ENCODE results near the gene DERL2.
A peak's percentile ranks its signal among the peaks of the same experiment; 100 is the strongest.

The DERL2 gene

GRCh38 chr17:5485270-5486205, at the start of gene DERL2:
Gene DERL2 (minus strand): TSS chr17:5486178. CDS start chr17:5486161, 17 bp downstream.
- DNase-seq, result no peak

- DNase-seq, result no peak
These were observed 49.5 kb upstream of the DERL2 start for GRCh38 chr17:5535436-5535835.

DNA sequence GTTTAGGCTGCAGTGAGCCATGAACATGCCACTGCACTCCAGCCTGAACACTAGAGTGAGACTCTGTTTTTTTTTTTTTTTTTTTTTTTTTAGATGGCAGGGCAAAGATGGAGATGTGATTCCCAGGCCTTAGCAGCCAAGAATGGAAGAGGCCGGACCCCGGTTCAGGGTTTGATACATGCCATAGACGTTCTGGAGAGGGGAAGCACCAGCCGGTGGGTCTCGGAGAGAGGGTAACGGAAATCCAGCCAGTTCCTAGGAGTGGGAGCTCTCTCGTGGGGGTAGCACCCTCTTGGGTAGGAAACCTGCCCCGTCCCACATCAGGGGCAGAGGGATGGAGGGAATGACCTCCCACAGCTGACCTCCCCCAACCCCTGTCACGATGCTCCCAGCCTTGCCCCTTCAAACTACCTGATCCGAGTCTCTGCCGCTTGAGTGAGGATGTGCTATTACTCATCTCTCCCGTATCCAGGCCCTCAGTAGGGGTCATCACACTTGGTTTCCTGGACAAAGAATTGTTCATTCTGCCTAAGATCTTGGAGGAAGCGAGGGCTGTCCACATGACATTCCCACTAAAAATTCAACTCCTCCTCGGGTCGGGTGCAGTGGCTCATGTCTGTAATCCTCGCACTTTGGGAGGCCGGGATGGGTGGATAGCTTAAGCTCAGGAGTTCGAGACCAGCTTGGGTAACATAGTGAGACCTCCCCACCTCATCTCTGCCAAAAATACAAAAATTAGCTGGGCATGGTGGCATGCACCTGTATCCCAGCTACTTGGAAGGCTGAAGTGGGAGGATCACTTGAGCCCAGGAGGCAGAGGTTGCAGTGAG, 47.7 kb upstream of the DERL2 start:
- DNase-seq, result no peak

DNA sequence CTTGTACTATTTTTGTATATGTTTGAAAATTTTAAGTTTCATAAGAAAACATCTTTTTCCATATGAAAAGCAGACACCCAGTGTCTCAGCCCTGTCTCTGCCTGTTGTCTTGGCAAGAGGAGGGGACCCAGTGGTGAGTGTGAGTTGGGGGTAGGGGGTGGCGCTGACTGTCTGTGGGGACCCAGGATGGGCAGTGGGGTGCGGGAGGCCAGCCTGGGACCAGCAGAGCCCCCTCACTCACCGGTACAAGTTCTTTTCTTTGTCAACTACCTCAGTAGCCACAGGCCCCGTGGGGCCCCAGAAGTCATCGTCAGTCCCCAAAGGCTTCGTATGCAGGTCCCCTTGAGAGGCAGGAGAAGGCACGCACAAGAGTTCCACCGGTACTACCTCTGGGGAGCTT, 46.6 kb upstream of the DERL2 start:
- DNase-seq, result no peak

DNA sequence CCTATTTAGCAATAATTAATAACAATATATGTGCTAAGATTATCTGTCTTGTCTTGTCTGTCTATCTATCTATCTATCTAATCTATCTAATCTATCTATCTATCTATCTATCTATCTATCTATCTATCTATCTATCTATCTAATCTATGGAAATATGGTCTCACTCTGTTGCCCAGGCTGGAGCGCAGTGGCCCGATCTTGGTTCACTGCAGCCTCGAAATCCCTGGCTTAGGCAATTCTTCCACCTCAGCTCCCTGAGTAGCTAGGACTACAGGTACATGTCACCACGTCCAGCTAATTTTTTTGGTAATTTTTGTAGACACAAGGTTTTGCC, 45.1 kb upstream of the DERL2 start:
- no peak for DNase-seq

- DNase-seq, result no peak
These were observed 44.5 kb upstream of the DERL2 start for GRCh38 chr17:5530265-5531084.

GRCh38 chr17:5527601-5528250, 41.7 kb upstream of the DERL2 start:
- no peak for DNase-seq

DNA sequence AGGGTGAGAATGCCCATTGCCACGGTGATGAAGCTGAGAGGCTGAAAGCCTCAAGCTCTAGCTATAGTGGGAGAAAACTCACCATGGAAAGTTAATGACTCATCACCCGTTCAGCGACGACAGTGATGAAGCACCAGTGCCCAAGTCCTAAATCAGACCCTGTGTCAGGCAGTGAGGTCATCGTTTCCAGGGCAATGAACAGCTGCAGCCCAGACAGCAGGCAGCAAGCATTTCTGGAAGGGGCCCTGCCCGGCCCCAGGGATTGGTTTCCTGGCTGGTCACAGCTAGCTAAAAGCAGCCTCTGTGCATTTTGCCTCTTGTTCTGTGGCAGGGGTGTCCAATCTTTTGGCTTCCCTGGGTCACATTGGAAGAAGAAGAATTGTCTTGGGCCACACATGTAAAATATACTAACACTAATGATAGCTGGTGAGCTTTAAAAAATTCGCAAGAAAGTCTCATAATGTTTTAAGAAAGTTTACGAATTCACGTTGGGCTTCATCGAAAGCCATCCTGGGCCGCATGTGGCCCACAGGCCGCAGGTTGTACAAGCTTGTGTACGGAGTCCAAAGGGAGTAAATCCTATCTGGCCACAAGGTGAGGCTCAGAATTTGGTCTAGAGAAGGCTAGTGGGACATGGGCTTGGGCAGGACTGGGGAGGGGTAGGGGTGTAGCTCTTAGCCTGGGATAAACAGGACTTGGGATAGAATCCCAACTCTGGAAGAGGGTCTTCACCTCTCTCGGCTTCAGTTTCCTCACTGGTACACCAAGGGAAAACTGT, 41.0 kb upstream of the DERL2 start:
- DNase-seq, result peak; percentile 90

- no peak for DNase-seq
These were observed 37.3 kb upstream of the DERL2 start for GRCh38 chr17:5523249-5523648.

DNA sequence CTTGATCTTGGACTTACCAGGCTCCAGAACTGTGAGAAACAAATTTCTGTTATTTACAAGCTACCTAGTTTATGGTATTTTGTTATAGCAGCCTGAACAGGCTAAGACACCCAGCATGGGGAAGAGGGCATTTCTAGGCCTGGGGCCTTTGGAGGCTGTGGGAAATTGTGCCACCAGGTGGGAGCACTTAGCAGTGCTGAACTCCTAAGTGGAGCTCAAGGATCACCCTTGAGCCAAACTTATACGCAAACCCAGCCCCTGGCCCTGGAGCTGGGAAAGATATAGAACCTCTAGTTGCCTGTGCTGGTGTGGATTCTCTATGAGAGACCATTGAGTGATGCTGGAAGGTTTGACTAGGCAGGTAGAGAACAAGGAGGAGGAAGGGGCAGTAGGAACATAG, 36.5 kb upstream of the DERL2 start:
- DNase-seq, result no peak

DNA sequence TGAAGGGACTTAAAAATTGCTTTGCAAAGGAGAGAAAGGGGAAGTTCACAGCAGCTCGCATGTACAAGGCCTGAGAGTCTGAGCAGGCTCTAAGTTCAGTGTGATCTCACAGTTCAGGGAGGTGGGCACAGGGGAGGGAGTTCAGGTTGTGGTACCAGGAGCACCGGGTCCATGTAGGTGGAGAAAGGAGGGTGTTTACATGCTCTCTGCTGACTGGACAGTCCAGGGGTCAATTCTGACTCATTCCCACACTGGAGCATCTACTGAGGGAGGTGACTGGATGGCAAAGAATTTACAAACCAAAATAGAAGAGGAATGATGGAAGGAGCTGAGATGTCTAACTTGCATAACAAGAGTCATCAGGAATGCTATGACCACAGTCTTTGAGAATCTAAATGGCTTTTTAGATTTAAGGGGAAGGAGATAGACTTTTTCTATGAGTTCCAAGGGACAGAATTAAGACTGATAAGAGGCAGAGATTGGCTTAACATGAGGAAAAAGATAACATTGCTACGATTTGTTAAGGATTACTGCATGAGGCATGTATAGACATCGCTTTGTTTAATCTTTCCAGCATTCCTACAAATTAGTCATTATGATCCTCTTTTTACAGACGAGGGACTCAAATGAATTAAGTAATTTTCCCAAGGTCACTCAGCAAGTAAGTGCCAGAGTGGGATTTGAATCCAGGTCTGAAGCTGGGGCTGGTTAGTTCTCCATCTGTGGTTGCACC, 30.2 kb upstream of the DERL2 start:
- no peak for DNase-seq

GRCh38 chr17:5514976-5515375, 29.0 kb upstream of the DERL2 start:
- no peak for DNase-seq

- no peak for DNase-seq
These were observed 27.6 kb upstream of the DERL2 start for GRCh38 chr17:5513628-5514027.

DNA sequence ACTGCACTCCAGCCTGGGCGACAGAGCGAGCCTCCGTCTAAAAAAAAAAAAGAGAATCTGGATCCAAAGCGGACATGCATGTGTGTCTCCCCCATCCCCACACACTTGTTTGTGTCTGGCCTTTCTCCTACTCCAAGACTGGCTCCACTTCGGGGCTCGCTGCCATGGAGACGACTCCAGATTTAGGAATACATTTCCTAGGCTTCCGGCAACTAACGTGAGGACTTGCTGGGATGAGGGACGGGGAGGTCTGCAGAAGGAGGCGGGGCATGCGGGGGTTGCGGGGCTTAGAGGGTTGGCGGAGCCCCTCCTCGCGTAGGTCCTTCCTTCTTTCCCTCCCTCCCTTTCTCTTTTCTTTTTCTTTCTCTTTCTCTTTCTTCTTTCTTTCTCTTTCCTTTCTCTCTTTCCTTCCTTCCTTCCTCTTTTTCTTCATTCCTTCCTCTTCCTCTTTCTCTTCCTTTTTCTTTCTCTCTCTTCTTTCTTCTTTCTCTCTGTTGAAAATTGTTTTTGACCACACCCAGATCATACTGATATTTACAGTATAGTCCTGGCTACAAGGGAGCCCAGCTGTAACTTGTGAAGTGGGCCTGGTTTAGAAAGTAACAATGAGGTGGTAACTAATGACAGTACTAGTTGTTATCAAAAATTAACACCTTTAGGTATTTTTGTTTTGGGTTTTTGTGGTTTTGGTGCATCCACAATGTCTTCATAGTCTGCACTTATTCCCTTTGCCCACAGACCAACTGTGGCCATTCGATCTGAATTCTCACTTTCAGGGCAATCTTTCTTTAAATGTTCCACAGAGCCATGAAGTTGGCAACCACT, 25.6 kb upstream of the DERL2 start:
- peak; percentile 68 for DNase-seq

- no peak for DNase-seq
These were observed 24.8 kb upstream of the DERL2 start for GRCh38 chr17:5510771-5511170.

- DNase-seq, result no peak
These were observed 23.5 kb upstream of the DERL2 start for GRCh38 chr17:5509482-5509881.

DNA sequence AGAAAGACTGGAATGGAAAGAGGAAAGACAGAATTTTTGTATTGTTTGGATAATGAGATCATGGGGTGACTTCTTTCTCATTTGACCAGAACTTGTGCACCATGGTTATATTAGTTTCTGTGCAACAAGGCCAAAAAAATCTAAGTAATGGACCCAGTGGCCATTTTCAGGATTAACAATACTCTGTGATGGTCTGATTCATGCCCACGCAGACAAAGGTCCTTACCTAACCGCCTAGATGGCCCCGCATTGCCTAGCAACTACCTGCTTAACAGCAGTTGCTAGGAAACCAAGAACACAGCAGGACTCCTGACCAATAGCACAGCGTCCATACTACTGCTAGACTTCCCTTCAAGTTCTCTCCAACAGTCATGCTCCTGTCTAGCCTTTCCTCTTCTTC, 22.8 kb upstream of the DERL2 start:
- no peak for DNase-seq

- DNase-seq, result no peak
These were observed 20.3 kb upstream of the DERL2 start for GRCh38 chr17:5506307-5506706.

DNA sequence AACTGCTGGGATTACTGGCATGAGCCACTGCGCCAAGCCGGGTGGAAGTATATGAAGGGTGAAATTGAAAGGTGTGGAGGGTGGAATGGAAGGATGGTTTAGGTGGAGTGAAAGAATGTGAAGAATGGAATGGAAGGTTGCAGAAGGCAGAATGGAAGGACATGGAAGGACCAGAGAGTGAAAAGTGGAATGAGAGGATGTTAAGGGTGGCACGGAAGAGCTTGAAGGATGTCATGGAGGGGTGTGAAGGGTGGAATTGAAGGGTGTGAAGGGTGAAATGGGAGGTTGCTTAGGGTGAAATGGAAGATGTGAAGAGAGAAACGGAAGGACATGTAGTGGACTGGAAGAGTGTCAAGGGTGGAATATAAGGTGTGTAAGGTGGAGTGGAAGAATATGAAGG, 16.6 kb upstream of the DERL2 start:
- DNase-seq, result no peak

DNA sequence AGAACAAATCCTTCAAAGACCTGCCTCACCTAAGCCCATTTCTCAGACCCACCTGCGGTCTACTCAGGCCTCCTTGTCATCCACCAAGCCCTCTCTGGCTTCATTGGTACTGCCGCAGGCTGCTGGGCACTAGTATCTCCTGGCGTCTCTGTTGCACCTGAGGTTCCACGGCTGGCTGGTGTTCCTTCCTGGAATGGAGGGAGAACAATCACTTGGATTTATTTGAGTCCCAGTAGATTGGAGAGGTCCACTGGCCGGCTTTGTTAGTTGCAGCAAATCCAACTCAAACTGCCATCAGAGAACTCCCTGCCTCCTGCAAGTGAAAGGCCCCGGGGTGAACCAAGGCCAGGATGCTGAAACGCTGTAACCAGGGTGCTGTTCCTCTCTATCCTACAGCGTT, 15.7 kb upstream of the DERL2 start:
- no peak for DNase-seq
